Mesenchymal stem cell (in vitro differentiated cells and primary cell): ENCODE results near the gene RET.

Experiments
- DNase-seq: peaks from one replicate; pipeline ENCODE4 v3.0.0-alpha.2; 2013
- H2AFZ ChIP-seq: one replicate; pipeline ENCODE4 v1.6.1; 2013; ENCODE audit warnings: low read depth, mild to moderate bottlenecking, control low read depth, inconsistent platforms, low read length, moderate library complexity
- H2AK5ac ChIP-seq: 2 replicates; pipeline ENCODE4 v1.6.1; 2013; ENCODE audit warnings: low read length, moderate library complexity, mild to moderate bottlenecking, inconsistent platforms; ENCODE audit not compliant: severe bottlenecking
- H2BK120ac ChIP-seq: one replicate; pipeline ENCODE4 v1.6.1; 2013; ENCODE audit warnings: low read depth, mild to moderate bottlenecking, inconsistent platforms, low read length, moderate library complexity
- H2BK12ac ChIP-seq, 2 experiments: one replicate each; pipeline ENCODE4 v1.6.1; 2013; ENCODE audit warnings: inconsistent platforms in 2 of 2, low read length in 2 of 2, mild to moderate bottlenecking in 2 of 2, moderate library complexity in 2 of 2, control low read depth in 1 of 2
- H2BK15ac ChIP-seq: one replicate; pipeline ENCODE4 v1.6.1; 2013; ENCODE audit warnings: mild to moderate bottlenecking, low read depth, inconsistent platforms; ENCODE audit not compliant: poor library complexity, severe bottlenecking
- H2BK5ac ChIP-seq: 2 replicates; pipeline ENCODE4 v1.6.1; 2013; ENCODE audit warnings: low read depth, mild to moderate bottlenecking, low read length, control low read depth, inconsistent platforms; ENCODE audit not compliant: poor library complexity, severe bottlenecking
- H3K14ac ChIP-seq, 2 experiments: one replicate each; pipeline ENCODE4 v1.6.1; 2013; ENCODE audit warnings: inconsistent platforms in 2 of 2, low read length in 2 of 2, control low read depth in 1 of 2, mild to moderate bottlenecking in 1 of 2, moderate library complexity in 1 of 2
- H3K18ac ChIP-seq, 2 experiments: one replicate each; pipeline ENCODE4 v1.6.1; 2013; ENCODE audit warnings: inconsistent platforms in 2 of 2, low read length in 2 of 2, control low read depth in 1 of 2, low read depth in 1 of 2, mild to moderate bottlenecking in 1 of 2
- H3K23ac ChIP-seq, 2 experiments: one replicate each; pipeline ENCODE4 v1.6.1; 2013; ENCODE audit warnings: inconsistent platforms in 2 of 2, low read length in 2 of 2, mild to moderate bottlenecking in 2 of 2, moderate library complexity in 2 of 2, control low read depth in 1 of 2
- H3K27ac ChIP-seq: 2 replicates; pipeline ENCODE4 v1.5.1; 2013; ENCODE audit warnings: mild to moderate bottlenecking, moderate library complexity, low read length, control low read depth, inconsistent platforms; ENCODE audit not compliant: poor library complexity, severe bottlenecking
- H3K27me3 ChIP-seq, 2 experiments: 2 replicates each; pipeline versions ENCODE4 v1.6.1 to v1.7.0; 2013; ENCODE audit warnings: low read length in 2 of 2, mild to moderate bottlenecking in 2 of 2, moderate library complexity in 2 of 2, control low read depth in 1 of 2, inconsistent platforms in 1 of 2; ENCODE audit not compliant: control insufficient read depth in 1 of 2, insufficient read depth in 1 of 2
- H3K36me3 ChIP-seq, 2 experiments: 2 replicates each; pipeline versions ENCODE4 v1.6.1 to v1.7.0; 2013; ENCODE audit warnings: low read length in 2 of 2, control low read depth in 1 of 2, inconsistent platforms in 1 of 2, low read depth in 1 of 2, mild to moderate bottlenecking in 1 of 2; ENCODE audit not compliant: insufficient read depth in 2 of 2, control insufficient read depth in 1 of 2
- H3K4ac ChIP-seq, 2 experiments: one replicate each; pipeline ENCODE4 v1.6.1; 2013; ENCODE audit warnings: inconsistent platforms in 2 of 2, low read length in 2 of 2, mild to moderate bottlenecking in 2 of 2, moderate library complexity in 2 of 2, control low read depth in 1 of 2, low read depth in 1 of 2
- H3K4me1 ChIP-seq: 2 replicates; pipeline ENCODE4 v1.6.1; 2013; ENCODE audit warnings: low read depth, low read length, control low read depth; ENCODE audit not compliant: control insufficient read depth, insufficient read depth
- H3K4me2 ChIP-seq: 2 replicates; pipeline ENCODE4 v1.6.1; 2013; ENCODE audit warnings: low read length, mild to moderate bottlenecking, inconsistent platforms; ENCODE audit not compliant: poor library complexity, severe bottlenecking
- H3K4me3 ChIP-seq, 2 experiments: 2 replicates each; pipeline versions ENCODE4 v1.5.1 to v1.7.0; 2013; ENCODE audit warnings: low read length in 2 of 2, mild to moderate bottlenecking in 2 of 2, control low read depth in 1 of 2, low read depth in 1 of 2; ENCODE audit not compliant: insufficient read depth in 1 of 2
- H3K79me1 ChIP-seq: replicated peaks from 2 replicates; pipeline ENCODE4 v1.6.1; 2013; ENCODE audit warnings: mild to moderate bottlenecking, control low read depth, low read length, inconsistent platforms; ENCODE audit not compliant: poor library complexity, severe bottlenecking
- H3K9ac ChIP-seq: 2 replicates; pipeline ENCODE4 v1.7.0; 2013; ENCODE audit warnings: mild to moderate bottlenecking, low read length, moderate library complexity
- H3K9me3 ChIP-seq: 2 replicates; pipeline ENCODE4 v1.7.0; 2013; ENCODE audit warnings: mild to moderate bottlenecking, low read length; ENCODE audit not compliant: control insufficient read depth
- H4K8ac ChIP-seq: one replicate; pipeline ENCODE4 v1.6.1; 2013; ENCODE audit warnings: inconsistent platforms, mild to moderate bottlenecking, low read length, moderate library complexity
- H4K91ac ChIP-seq: one replicate; pipeline ENCODE4 v1.6.1; 2013; ENCODE audit warnings: mild to moderate bottlenecking, low read length, inconsistent platforms
- WGBS: methylation state at CpG from one replicate; pipeline ENCODE4 v1.1.7; 2013; ENCODE audit warnings: mixed read lengths; 5-methylcytosine and 5-hydroxymethylcytosine counted together

Gene RET

DNA sequence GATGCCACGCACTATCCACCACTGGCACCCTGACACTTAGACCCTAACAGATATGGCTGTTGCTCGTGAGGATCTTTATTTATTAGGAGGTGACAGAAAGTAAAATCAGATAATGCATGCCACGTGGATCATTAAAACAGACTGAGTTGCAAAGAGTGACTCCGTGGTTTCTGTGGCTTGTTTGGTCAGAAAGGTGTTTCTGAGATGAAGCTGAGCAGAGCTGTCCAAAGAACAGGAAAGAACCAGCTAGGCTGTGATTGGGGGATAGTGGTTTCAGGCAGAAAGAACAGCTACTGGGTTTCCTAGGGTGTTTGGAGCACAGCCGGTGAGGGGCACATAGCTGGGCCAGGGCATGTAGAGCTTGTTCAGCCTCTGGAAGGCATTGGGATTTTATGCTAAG lies 95.8 kb downstream of the RET start:
- 95% methylated on average over 4 of the region's 5 CpGs for WGBS

DNA sequence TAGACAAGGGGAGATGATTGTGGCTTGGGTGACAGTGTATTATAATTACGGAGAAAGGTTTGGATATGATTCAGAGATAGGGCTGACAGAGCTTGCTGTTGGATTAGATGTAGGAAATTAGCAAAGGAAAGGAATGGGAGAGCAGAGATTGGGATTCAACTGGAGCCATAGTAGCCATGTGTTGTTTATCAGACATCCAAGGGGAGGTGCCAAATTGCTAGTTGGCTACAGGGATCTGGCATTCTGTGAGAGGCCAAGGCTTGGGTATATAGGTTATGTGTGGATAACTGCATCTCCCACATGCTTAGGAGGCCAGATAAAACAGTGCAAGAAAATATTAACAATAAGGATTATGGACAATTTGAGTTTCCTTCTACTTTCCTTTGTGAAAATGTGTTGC lies 96.3 kb downstream of the RET start:
- no peak overlapping the region for H2AFZ ChIP-seq
- peaks cover 12 to 99% of the 10 kb centered on the region in 2 experiments for H3K36me3 ChIP-seq
- no peak overlapping the region for H4K8ac ChIP-seq
- no peak overlapping the region for H3K14ac ChIP-seq
- no peaks in the 10 kb centered on the region for H3K4me1 ChIP-seq
- no peak overlapping the region for H3K23ac ChIP-seq
- H3K9me3 ChIP-seq, result no peaks in the 10 kb centered on the region
- no peak overlapping the region for H3K18ac ChIP-seq
- WGBS, result 97% methylated on average over 1 of the region's 1 CpG
- no peak overlapping the region for H2BK120ac ChIP-seq
- no peak overlapping the region for H4K91ac ChIP-seq
- H3K9ac ChIP-seq, result no peak overlapping the region
- no peak overlapping the region for H2BK12ac ChIP-seq
- no peak overlapping the region for H2BK15ac ChIP-seq
- H3K27me3 ChIP-seq, result no peaks in the 10 kb centered on the region
- H2BK5ac ChIP-seq, result no peak overlapping the region
- no peak overlapping the region for H3K4ac ChIP-seq
- H3K4me2 ChIP-seq, result no peak overlapping the region
- no peak for DNase-seq
- peaks cover 28% of the 10 kb centered on the region for H3K79me1 ChIP-seq
- no peak overlapping the region for H3K4me3 ChIP-seq
- H3K27ac ChIP-seq, result no peak overlapping the region
- no peak overlapping the region for H2AK5ac ChIP-seq

More for the DNA sequence above, 95.8 kb downstream of the RET start:
- no peak overlapping the region for H3K9ac ChIP-seq
- no peak overlapping the region for H2BK12ac ChIP-seq
- no peak overlapping the region for H3K4me2 ChIP-seq
- H2BK15ac ChIP-seq, result no peak overlapping the region
- no peak overlapping the region for H2AK5ac ChIP-seq
- H2AFZ ChIP-seq, result no peak overlapping the region
- peaks cover 12 to 96% of the 10 kb centered on the region in 2 experiments for H3K36me3 ChIP-seq
- no peaks in the 10 kb centered on the region for H3K9me3 ChIP-seq
- H3K27ac ChIP-seq, result no peak overlapping the region
- H3K4ac ChIP-seq, result no peak overlapping the region
- H3K27me3 ChIP-seq, result no peaks in the 10 kb centered on the region
- no peak overlapping the region for H3K14ac ChIP-seq
- no peak overlapping the region for H3K23ac ChIP-seq
- no peak overlapping the region for H3K4me3 ChIP-seq
- no peak overlapping the region for H4K91ac ChIP-seq
- no peak overlapping the region for H4K8ac ChIP-seq
- no peak overlapping the region for H2BK120ac ChIP-seq
- no peaks in the 10 kb centered on the region for H3K4me1 ChIP-seq
- peaks cover 28% of the 10 kb centered on the region for H3K79me1 ChIP-seq
- no peak overlapping the region for H3K18ac ChIP-seq
- DNase-seq, result no peak
- no peak overlapping the region for H2BK5ac ChIP-seq

DNA sequence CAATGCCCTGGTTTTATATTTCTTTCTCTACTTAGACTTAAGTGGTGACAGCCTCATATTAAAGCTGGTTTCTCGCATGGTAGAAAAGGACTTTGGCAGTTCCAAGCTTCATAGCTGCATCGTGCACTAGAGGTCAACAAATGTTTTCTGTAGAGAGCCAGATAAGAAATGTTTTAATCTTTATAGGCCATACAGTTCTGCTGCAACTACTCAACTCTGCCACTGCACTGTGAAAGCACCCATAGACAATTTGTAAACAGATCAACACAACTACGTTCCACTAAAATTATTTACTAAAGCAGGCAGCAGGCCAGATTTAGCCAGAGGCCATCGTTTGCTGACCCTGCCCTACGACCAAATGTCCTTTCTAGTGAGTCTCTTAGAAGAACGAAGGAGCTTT lies 98.1 kb downstream of the RET start:
- Histone ChIP-seq H3K79me1 (peaks cover 29% of the 10 kb centered on the region), H3K14ac (no peak overlapping the region), H2AFZ (no peak overlapping the region), H3K4me3 (no peak overlapping the region), H2BK5ac (no peak overlapping the region), H3K23ac (no peak overlapping the region), H2BK120ac (no peak overlapping the region), H3K18ac (no peak overlapping the region), H3K9ac (no peak overlapping the region), H3K4ac (no peak overlapping the region), H4K8ac (no peak overlapping the region), H3K27ac (no peak overlapping the region), H3K36me3 (peaks cover 12 to 98% of the 10 kb centered on the region in 2 experiments), H3K27me3 (no peaks in the 10 kb centered on the region), H3K4me1 (no peaks in the 10 kb centered on the region), H2BK12ac (no peak overlapping the region), H2AK5ac (no peak overlapping the region), H4K91ac (no peak overlapping the region), H2BK15ac (no peak overlapping the region), H3K4me2 (no peak overlapping the region), H3K9me3 (no peaks in the 10 kb centered on the region)
- peak; percentile 19 for DNase-seq
- WGBS, result 57% methylated on average over 5 of the region's 6 CpGs

DNA sequence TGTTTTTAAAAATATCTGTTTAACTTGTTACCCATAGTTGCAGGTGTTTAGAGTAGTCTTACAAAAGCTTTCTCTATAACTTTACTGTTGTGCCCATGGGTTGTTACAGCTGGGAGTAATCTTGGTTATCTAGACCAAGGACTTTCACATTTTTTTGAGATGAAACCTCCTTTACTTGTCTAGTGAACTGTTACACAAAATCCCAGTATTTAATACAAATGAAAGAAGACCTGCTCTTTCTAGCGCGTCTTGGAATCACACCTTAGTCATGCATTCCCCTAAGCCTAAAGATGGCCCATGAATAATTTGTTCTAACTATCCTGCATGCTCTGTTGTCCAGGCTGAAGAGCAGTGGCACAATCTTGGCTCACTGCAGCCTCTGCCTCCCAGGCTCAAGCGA lies 99.4 kb downstream of the RET start:
- Histone ChIP-seq H3K4me1 (no peaks in the 10 kb centered on the region), H2BK12ac (no peak overlapping the region), H3K27ac (no peak overlapping the region), H3K79me1 (peaks cover 30% of the 10 kb centered on the region), H3K23ac (no peak overlapping the region), H2AK5ac (no peak overlapping the region), H3K36me3 (peaks cover 12 to 98% of the 10 kb centered on the region in 2 experiments), H3K4me3 (no peak overlapping the region), H2BK120ac (no peak overlapping the region), H3K4ac (no peak overlapping the region), H2BK5ac (no peak overlapping the region), H3K9me3 (no peaks in the 10 kb centered on the region), H4K91ac (no peak overlapping the region), H3K4me2 (no peak overlapping the region), H4K8ac (no peak overlapping the region), H3K18ac (no peak overlapping the region), H2BK15ac (no peak overlapping the region), H3K27me3 (no peaks in the 10 kb centered on the region), H3K14ac (no peak overlapping the region), H2AFZ (no peak overlapping the region), H3K9ac (no peak overlapping the region)
- 96% methylated on average over 3 of the region's 3 CpGs for WGBS
- DNase-seq, result no peak
